ENCODE measurements around the gene GALR2. TPM values are rescaled to one million over a fixed set of nuclear protein-coding genes. Genes with fewer than 3 reads are reported as not detected.

GALR2 gene
- total RNA-seq, 2 experiments from 2014 or later, result 0.15 TPM

GRCh38 chr17:76097716-76098295, 23.2 kb downstream of the GALR2 start:
- CTCF ChIA-PET, result interaction anchor here (0.6 to 0.7 kb wide), 2 partner anchors 25 to 101 kb away, joined by 3 read pairs; no protein-coding TSS in a partner anchor
- POLR2A ChIA-PET, result no interaction called here
- no peak overlapping the region for H3K4me3 Mint-ChIP-seq
- H3K36me3 Mint-ChIP-seq (ENCODE audit: low read depth), result peaks cover 46% of the 10 kb centered on the region
- H3K27ac Mint-ChIP-seq, result no peak overlapping the region
- no peaks in the 10 kb centered on the region for H3K27me3 Mint-ChIP-seq
- DNase-seq, result no peak
- H3K4me1 Mint-ChIP-seq, result peaks cover 20% of the 10 kb centered on the region
- no peaks in the 10 kb centered on the region for H3K9me3 Mint-ChIP-seq

GRCh38 chr17:76102944-76103273, 28.3 kb downstream of the GALR2 start:
- Mint-ChIP-seq H3K4me1 (peaks cover 32% of the 10 kb centered on the region), H3K9me3 (no peaks in the 10 kb centered on the region), H3K36me3 (ENCODE audit: low read depth) (peaks cover 33% of the 10 kb centered on the region), H3K4me3 (peak overlapping the region; percentile 96), H3K27me3 (no peaks in the 10 kb centered on the region), H3K27ac (peak overlapping the region; percentile 96)
- ChIA-PET POLR2A (no interaction called here), CTCF (interaction anchor here (0.6 to 3.0 kb wide), 7 partner anchors 10 to 176 kb away, joined by 3 to 14 read pairs (median 3); no protein-coding TSS in a partner anchor)
- no peak for DNase-seq

- Mint-ChIP-seq H3K36me3 (ENCODE audit: low read depth) (peaks cover 30% of the 10 kb centered on the region), H3K4me3 (peak within 1 kb of the TSS; percentile 96), H3K27me3 (no peaks in the 10 kb centered on the region), H3K27ac (peak within 1 kb of the TSS; percentile 96), H3K9me3 (no peaks in the 10 kb centered on the region), H3K4me1 (peaks cover 32% of the 10 kb centered on the region)
- DNase-seq, result peak; percentile 93
- ChIA-PET CTCF (interaction anchor here (0.6 to 3.0 kb wide), 13 partner anchors 9 to 350 kb away, joined by 3 to 14 read pairs (median 3); no protein-coding TSS in a partner anchor), POLR2A (interaction anchor here (0.5 kb wide), 1 partner anchor 40 kb away, joined by 3 read pairs; no protein-coding TSS in a partner anchor)
Observed at GRCh38 chr17:76103274-76104139, 28.9 kb downstream of the GALR2 start, which contains the start of gene EXOC7. Gene EXOC7, minus strand, starts transcription at chr17:76103787. Its CDS starts 95 bp downstream, at chr17:76103692.

GRCh38 chr17:76104140-76104895, 29.7 kb downstream of the GALR2 start:
- ChIA-PET CTCF (interaction anchor here (1.1 to 3.0 kb wide), 10 partner anchors 12 to 351 kb away, joined by 3 to 14 read pairs (median 4); no protein-coding TSS in a partner anchor), POLR2A (interaction anchor here (0.5 kb wide), 1 partner anchor 41 kb away, joined by 3 read pairs; no protein-coding TSS in a partner anchor)
- no peaks in the 10 kb centered on the region for H3K9me3 Mint-ChIP-seq
- H3K4me3 Mint-ChIP-seq, result peak overlapping the region; percentile 96
- H3K27ac Mint-ChIP-seq, result peak overlapping the region; percentile 96
- no peaks in the 10 kb centered on the region for H3K27me3 Mint-ChIP-seq
- H3K36me3 Mint-ChIP-seq (ENCODE audit: low read depth), result peaks cover 25% of the 10 kb centered on the region
- H3K4me1 Mint-ChIP-seq, result peaks cover 32% of the 10 kb centered on the region
- DNase-seq, result no peak

GRCh38 chr17:76104896-76105231, 30.3 kb downstream of the GALR2 start:
- H3K9me3 Mint-ChIP-seq, result no peaks in the 10 kb centered on the region
- peak overlapping the region; percentile 96 for H3K4me3 Mint-ChIP-seq
- ChIA-PET CTCF (interaction anchor here (1.3 to 2.4 kb wide), 3 partner anchors 17 to 184 kb away, joined by 3 to 10 read pairs (median 6); no protein-coding TSS in a partner anchor), POLR2A (no interaction called here)
- H3K4me1 Mint-ChIP-seq, result peaks cover 31% of the 10 kb centered on the region
- peak overlapping the region; percentile 82 for H3K27ac Mint-ChIP-seq
- no peaks in the 10 kb centered on the region for H3K27me3 Mint-ChIP-seq
- peaks cover 19% of the 10 kb centered on the region for H3K36me3 Mint-ChIP-seq (ENCODE audit: low read depth)
- DNase-seq, result no peak

- POLR2A ChIA-PET, result no interaction called here
- Mint-ChIP-seq H3K4me1 (peaks cover 21% of the 10 kb centered on the region), H3K9me3 (no peaks in the 10 kb centered on the region), H3K36me3 (ENCODE audit: low read depth) (peaks cover 10% of the 10 kb centered on the region), H3K27me3 (no peaks in the 10 kb centered on the region), H3K4me3 (no peak overlapping the region), H3K27ac (no peak overlapping the region)
- CTCF ChIA-PET, result interaction anchor here (1.4 to 1.7 kb wide), 2 partner anchors 9 to 75 kb away, joined by 3 to 4 read pairs; no protein-coding TSS in a partner anchor
- DNase-seq, result no peak
Observed at GRCh38 chr17:76106703-76107102, 32.1 kb downstream of the GALR2 start.

GRCh38 chr17:76107509-76107908, 32.9 kb downstream of the GALR2 start:
- no peak for DNase-seq
- ChIA-PET POLR2A (no interaction called here), CTCF (interaction anchor here (0.6 kb wide), 2 partner anchors 14 to 16 kb away, joined by 3 read pairs; no protein-coding TSS in a partner anchor)
- Mint-ChIP-seq H3K4me3 (no peak overlapping the region), H3K27me3 (no peaks in the 10 kb centered on the region), H3K9me3 (no peaks in the 10 kb centered on the region), H3K4me1 (peaks cover 14% of the 10 kb centered on the region), H3K27ac (no peak overlapping the region), H3K36me3 (ENCODE audit: low read depth) (peaks cover 8% of the 10 kb centered on the region)

GRCh38 chr17:76111956-76112355, 37.4 kb downstream of the GALR2 start:
- Mint-ChIP-seq H3K27me3 (no peaks in the 10 kb centered on the region), H3K4me3 (no peak overlapping the region), H3K27ac (no peak overlapping the region), H3K4me1 (no peaks in the 10 kb centered on the region), H3K36me3 (ENCODE audit: low read depth) (no peaks in the 10 kb centered on the region), H3K9me3 (no peaks in the 10 kb centered on the region)
- no peak for DNase-seq
- POLR2A ChIA-PET, result no interaction called here
- CTCF ChIA-PET, result interaction anchor here (0.7 to 1.6 kb wide), 5 partner anchors 9 to 328 kb away, joined by 3 to 7 read pairs (median 3); partner anchors contain the start of gene EXOC7

GRCh38 chr17:76115138-76115754, 40.7 kb downstream of the GALR2 start:
- ChIA-PET CTCF (interaction anchor here (1.5 to 2.7 kb wide), 2 partner anchors 9 to 165 kb away, joined by 4 to 8 read pairs; no protein-coding TSS in a partner anchor), POLR2A (no interaction called here)
- DNase-seq, result no peak
- Mint-ChIP-seq H3K9me3 (no peaks in the 10 kb centered on the region), H3K4me3 (no peak overlapping the region), H3K36me3 (ENCODE audit: low read depth) (no peaks in the 10 kb centered on the region), H3K27ac (no peak overlapping the region), H3K27me3 (no peaks in the 10 kb centered on the region), H3K4me1 (no peaks in the 10 kb centered on the region)

GRCh38 chr17:76119409-76120371, 45.1 kb downstream of the GALR2 start:
- Mint-ChIP-seq H3K9me3 (no peaks in the 10 kb centered on the region), H3K4me3 (no peak overlapping the region), H3K27me3 (no peaks in the 10 kb centered on the region), H3K36me3 (ENCODE audit: low read depth) (no peaks in the 10 kb centered on the region), H3K27ac (peak overlapping the region; percentile 25), H3K4me1 (peaks cover 15% of the 10 kb centered on the region)
- ChIA-PET CTCF (interaction anchor here (0.8 to 11.6 kb wide), 13 partner anchors 10 to 177 kb away, joined by 3 to 160 read pairs (median 6); no protein-coding TSS in a partner anchor), POLR2A (interaction anchor here (1.0 kb wide), 2 partner anchors 60 to 150 kb away, joined by 3 read pairs; no protein-coding TSS in a partner anchor)
- DNase-seq, result no peak

GRCh38 chr17:76120658-76121008, 46.1 kb downstream of the GALR2 start:
- no peak for DNase-seq
- H3K27ac Mint-ChIP-seq, result peak overlapping the region; percentile 1
- H3K27me3 Mint-ChIP-seq, result no peaks in the 10 kb centered on the region
- POLR2A ChIA-PET, result no interaction called here
- CTCF ChIA-PET, result interaction anchor here (0.5 to 11.6 kb wide), 31 partner anchors 8 to 366 kb away, joined by 3 to 160 read pairs (median 5); partner anchors contain the start of genes EXOC7, FOXJ1 and UBALD2
- no peak overlapping the region for H3K4me3 Mint-ChIP-seq
- H3K36me3 Mint-ChIP-seq (ENCODE audit: low read depth), result no peaks in the 10 kb centered on the region
- no peaks in the 10 kb centered on the region for H3K9me3 Mint-ChIP-seq
- peaks cover 15% of the 10 kb centered on the region for H3K4me1 Mint-ChIP-seq

All from activated CD4-positive, alpha-beta T cell treated with anti-CD3 and anti-CD28 coated beads, Interleukin-2, amount 10 ng/mL, durations not matched to agents 7 days and 5 days (primary cell).